Osteoblast (primary cell): ENCODE data around the gene NPFFR2. TPM values are rescaled to one million over a fixed set of nuclear protein-coding genes. Genes with fewer than 3 reads are reported as not detected.

Experiments used
- DNase-seq: peaks from one replicate; pipeline ENCODE4 v3.0.0; 2011; ENCODE audit warnings: low spot score, mixed read lengths; ENCODE audit not compliant: insufficient read length; ENCODE audit errors: missing footprints
- H2AFZ ChIP-seq: 2 replicates; pipeline ENCODE4 v1.6.0; 2011; ENCODE audit warnings: mild to moderate bottlenecking, low read length
- H3K27ac ChIP-seq: 2 replicates; pipeline ENCODE4 v1.5.1; 2011; ENCODE audit warnings: mild to moderate bottlenecking, low read depth, low read length, moderate library complexity
- H3K27me3 ChIP-seq: 2 replicates; pipeline ENCODE4 v1.6.0; 2012; ENCODE audit warnings: mild to moderate bottlenecking, control low read depth, inconsistent platforms, low read length, moderate library complexity; ENCODE audit not compliant: insufficient read depth
- H3K36me3 ChIP-seq: 2 replicates; pipeline ENCODE4 v1.5.1; 2011; ENCODE audit warnings: mild to moderate bottlenecking, low read length, control low read depth, moderate library complexity; ENCODE audit not compliant: insufficient read depth
- H3K4me1 ChIP-seq: 2 replicates; pipeline ENCODE4 v1.5.1; 2011; ENCODE audit warnings: mild to moderate bottlenecking, low read length, control low read depth, moderate library complexity; ENCODE audit not compliant: insufficient read depth
- H3K4me2 ChIP-seq: 2 replicates; pipeline ENCODE4 v1.6.0; 2011; ENCODE audit warnings: mild to moderate bottlenecking, low read length; ENCODE audit not compliant: insufficient read depth
- H3K4me3 ChIP-seq: fragments of 200-600 bp; sonication (generic); 3 replicates; pipeline ENCODE4 v1.5.1; 2012; ENCODE audit warnings: mild to moderate bottlenecking, low read length, inconsistent platforms; ENCODE audit not compliant: insufficient read depth
- H3K79me2 ChIP-seq: 2 replicates; pipeline ENCODE4 v1.6.0; 2012; ENCODE audit warnings: mild to moderate bottlenecking, low read length, control low read depth, inconsistent platforms; ENCODE audit not compliant: insufficient read depth
- H3K9me3 ChIP-seq: 2 replicates; pipeline ENCODE4 v1.5.1; 2011; ENCODE audit warnings: low read depth, low read length, control low read depth
- H4K20me1 ChIP-seq: 2 replicates; pipeline ENCODE4 v1.6.0; 2012; ENCODE audit warnings: mild to moderate bottlenecking, low read length, control low read depth; ENCODE audit not compliant: insufficient read depth
- total RNA-seq: library from RNA; depleted of rRNA; stranded (reverse); fragments of >200 nt; gene quantifications from 2 replicates; pipeline ENCODE4 v1.2.3, GENCODE V29; 2012
- TF ChIP-seq, protein P1 (sequence below): IDR thresholded peaks from 2 replicates; pipeline ENCODE4 v1.5.1; 2011; ENCODE audit warnings: mild to moderate bottlenecking, low read depth, low read length, moderate library complexity; ENCODE audit errors: extremely low read depth

NPFFR2 gene
- total RNA-seq, 1 donor, result not detected

DNA sequence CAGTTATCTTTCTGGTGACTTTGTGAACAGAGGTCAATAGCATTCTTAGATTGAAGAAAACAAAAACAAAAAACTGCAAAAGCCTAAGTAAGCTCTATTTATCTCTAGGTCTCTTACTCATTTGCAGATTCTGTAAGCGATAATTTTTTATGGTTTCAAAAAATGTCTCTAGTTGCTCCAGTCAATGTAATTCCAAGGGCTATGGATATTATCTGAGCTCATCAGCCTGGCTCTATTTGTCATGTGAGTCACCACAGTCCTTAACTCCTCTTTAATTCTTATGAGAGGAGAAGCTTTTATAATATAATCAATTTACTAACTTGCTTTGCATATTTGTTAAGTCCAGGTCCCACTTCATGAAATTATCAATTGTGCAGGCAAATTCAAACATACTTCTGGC is 79.1 kb downstream of the NPFFR2 start:
- no peaks in the 10 kb centered on the region for H3K27me3 ChIP-seq
- no peaks in the 10 kb centered on the region for H3K4me1 ChIP-seq
- no peak for DNase-seq
- H3K36me3 ChIP-seq, result no peaks in the 10 kb centered on the region
- no peak overlapping the region for H2AFZ ChIP-seq
- H3K4me2 ChIP-seq, result no peak overlapping the region
- no peaks in the 10 kb centered on the region for H4K20me1 ChIP-seq
- no peaks in the 10 kb centered on the region for H3K79me2 ChIP-seq
- H3K9me3 ChIP-seq, result no peaks in the 10 kb centered on the region
- H3K27ac ChIP-seq, result no peak overlapping the region
- TF ChIP-seq, protein P1, sequence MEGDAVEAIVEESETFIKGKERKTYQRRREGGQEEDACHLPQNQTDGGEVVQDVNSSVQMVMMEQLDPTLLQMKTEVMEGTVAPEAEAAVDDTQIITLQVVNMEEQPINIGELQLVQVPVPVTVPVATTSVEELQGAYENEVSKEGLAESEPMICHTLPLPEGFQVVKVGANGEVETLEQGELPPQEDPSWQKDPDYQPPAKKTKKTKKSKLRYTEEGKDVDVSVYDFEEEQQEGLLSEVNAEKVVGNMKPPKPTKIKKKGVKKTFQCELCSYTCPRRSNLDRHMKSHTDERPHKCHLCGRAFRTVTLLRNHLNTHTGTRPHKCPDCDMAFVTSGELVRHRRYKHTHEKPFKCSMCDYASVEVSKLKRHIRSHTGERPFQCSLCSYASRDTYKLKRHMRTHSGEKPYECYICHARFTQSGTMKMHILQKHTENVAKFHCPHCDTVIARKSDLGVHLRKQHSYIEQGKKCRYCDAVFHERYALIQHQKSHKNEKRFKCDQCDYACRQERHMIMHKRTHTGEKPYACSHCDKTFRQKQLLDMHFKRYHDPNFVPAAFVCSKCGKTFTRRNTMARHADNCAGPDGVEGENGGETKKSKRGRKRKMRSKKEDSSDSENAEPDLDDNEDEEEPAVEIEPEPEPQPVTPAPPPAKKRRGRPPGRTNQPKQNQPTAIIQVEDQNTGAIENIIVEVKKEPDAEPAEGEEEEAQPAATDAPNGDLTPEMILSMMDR, result no peak
- H3K4me3 ChIP-seq, result no peak overlapping the region

DNA sequence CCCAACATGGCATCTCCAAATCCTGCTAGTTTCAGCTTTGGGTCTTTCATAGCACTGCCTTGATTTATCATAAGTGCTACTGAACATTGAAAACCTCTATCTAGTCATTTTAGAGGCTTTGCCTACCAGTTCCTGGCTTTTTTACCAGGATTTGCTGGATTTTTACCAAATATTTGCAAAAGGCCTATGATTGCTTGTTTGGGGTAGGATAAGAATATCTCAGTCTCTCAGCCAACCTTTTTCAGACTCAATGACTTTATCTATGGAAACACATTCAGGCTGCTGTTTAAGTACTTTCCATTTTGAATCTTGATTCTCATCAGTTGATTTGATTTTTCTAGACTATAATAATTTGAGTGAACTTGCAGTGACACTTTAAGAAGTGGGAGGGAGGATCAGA is 80.1 kb downstream of the NPFFR2 start:
- Histone ChIP-seq H3K4me1 (no peaks in the 10 kb centered on the region), H3K79me2 (no peaks in the 10 kb centered on the region), H3K36me3 (no peaks in the 10 kb centered on the region), H3K4me2 (no peak overlapping the region), H2AFZ (no peak overlapping the region), H3K27ac (no peak overlapping the region), H4K20me1 (no peaks in the 10 kb centered on the region), H3K4me3 (no peak overlapping the region), H3K9me3 (no peaks in the 10 kb centered on the region), H3K27me3 (no peaks in the 10 kb centered on the region)
- DNase-seq, result no peak
- TF ChIP-seq, protein P1, result no peak

DNA sequence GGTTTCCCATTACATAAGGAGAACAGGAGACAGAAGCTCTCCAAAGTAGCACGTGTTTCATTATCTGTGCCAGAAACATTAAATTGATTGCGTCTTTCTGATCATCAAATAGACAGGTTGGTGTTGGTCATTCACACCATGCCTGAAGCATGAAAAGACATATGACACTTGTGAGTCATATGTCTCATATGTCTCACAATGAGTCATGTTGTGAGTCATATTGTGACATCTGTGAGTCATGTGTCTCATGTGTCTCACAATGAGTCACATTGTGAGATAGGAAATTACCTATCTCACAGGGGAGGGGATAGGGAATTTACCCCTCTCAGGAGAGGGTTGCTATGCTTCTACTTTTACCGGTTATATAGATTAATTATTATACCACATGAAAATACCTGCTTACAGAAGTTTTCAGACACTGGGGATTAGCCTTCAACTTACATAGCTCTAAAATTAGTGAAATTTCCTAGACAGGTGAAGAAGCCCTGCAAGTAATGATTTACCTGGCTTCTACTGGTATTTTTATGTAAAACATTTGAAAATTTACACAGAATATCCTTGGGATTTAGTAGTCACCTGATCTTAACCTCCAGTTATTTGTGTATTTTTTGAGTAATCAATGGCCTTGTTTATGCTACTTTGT is 80.8 kb downstream of the NPFFR2 start:
- Histone ChIP-seq H3K4me3 (no peak overlapping the region), H3K27me3 (no peaks in the 10 kb centered on the region), H3K79me2 (no peaks in the 10 kb centered on the region), H4K20me1 (no peaks in the 10 kb centered on the region), H3K9me3 (no peaks in the 10 kb centered on the region), H3K36me3 (no peaks in the 10 kb centered on the region), H3K27ac (no peak overlapping the region), H3K4me1 (no peaks in the 10 kb centered on the region), H3K4me2 (no peak overlapping the region), H2AFZ (no peak overlapping the region)
- TF ChIP-seq, protein P1, result no peak
- DNase-seq, result no peak

DNA sequence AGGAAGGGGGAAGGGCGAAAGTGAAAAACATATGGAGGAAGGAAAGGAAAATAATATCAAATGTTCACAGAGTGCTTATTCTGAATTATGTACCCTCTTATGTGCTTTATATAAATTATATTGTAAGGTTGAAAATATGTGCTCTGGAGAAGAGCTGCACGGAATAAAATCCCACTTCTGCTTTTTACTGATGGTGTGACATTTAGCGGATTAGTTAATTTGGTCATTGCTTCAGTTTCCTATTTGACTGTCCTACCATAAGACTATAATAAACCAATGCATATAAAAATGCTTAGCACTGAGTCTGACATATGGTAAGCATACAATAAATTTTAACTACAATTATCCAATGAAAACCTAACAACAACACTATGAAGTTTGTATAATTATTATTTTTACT is 86.2 kb downstream of the NPFFR2 start:
- no peak overlapping the region for H3K4me2 ChIP-seq
- no peaks in the 10 kb centered on the region for H3K36me3 ChIP-seq
- no peaks in the 10 kb centered on the region for H4K20me1 ChIP-seq
- TF ChIP-seq, protein P1, result no peak
- H3K9me3 ChIP-seq, result no peaks in the 10 kb centered on the region
- H3K27ac ChIP-seq, result no peak overlapping the region
- H3K4me3 ChIP-seq, result no peak overlapping the region
- H3K79me2 ChIP-seq, result no peaks in the 10 kb centered on the region
- no peak for DNase-seq
- no peaks in the 10 kb centered on the region for H3K4me1 ChIP-seq
- no peak overlapping the region for H2AFZ ChIP-seq
- no peaks in the 10 kb centered on the region for H3K27me3 ChIP-seq
